ENCODE results near the gene CIPC. TPM values are rescaled to one million over a fixed set of nuclear protein-coding genes. Genes with fewer than 3 reads are reported as not detected.
A peak's percentile ranks its signal among the peaks of the same experiment; 100 is the strongest.

CIPC gene
- total and polyA plus RNA-seq, 2 donors (not counting 1 experiment from before 2014, with no cell fraction given) = 13.3 to 47.0 TPM

- 90% methylated on average over 3 of the region's 5 CpGs for WGBS (ENCODE audit: insufficient coverage)
- Histone ChIP-seq H3K27ac (ENCODE audit: low read length in 2 of 2) (peak overlapping the region in 1 of 2 donors; percentile 2), H3K4me3 (ENCODE audit: control extremely low read depth in 1 of 5, extremely low read depth in 1 of 5, insufficient read depth in 1 of 5, low read depth in 2 of 5, low read length in 4 of 5) (no peak overlapping the region), H3K4me2 (replicated peaks; ENCODE audit: low read depth, low read length, poor library complexity, severe bottlenecking) (no peak overlapping the region), H3K4me1 (ENCODE audit: control insufficient read depth in 2 of 2, insufficient read depth in 2 of 2, low read length in 2 of 2) (peaks cover 0 to 17% of the 10 kb centered on the region in 2 donors), H4K20me1 (ENCODE audit: control insufficient read depth, insufficient read depth, low read length, poor library complexity, severe bottlenecking) (no peaks in the 10 kb centered on the region), H3K27me3 (replicated peaks in 1 of 4; ENCODE audit: control extremely low read depth in 1 of 4, control insufficient read depth in 3 of 4, insufficient read depth in 4 of 4, low read length in 3 of 4) (no peaks in the 10 kb centered on the region), H2AFZ (ENCODE audit: insufficient read depth, low read depth, low read length, poor library complexity, severe bottlenecking) (no peak overlapping the region), H3K9me3 (ENCODE audit: control extremely low read depth in 1 of 3, control insufficient read depth in 2 of 3, insufficient read depth in 1 of 3, low read length in 2 of 3) (peaks cover 0 to 2% (median 0%) of the 10 kb centered on the region in 3 donors), H3K79me2 (ENCODE audit: control insufficient read depth, insufficient read depth, low read length) (no peaks in the 10 kb centered on the region), H3K9ac (ENCODE audit: low read length) (no peak overlapping the region), H3K36me3 (replicated peaks in 1 of 2; ENCODE audit: control extremely low read depth in 1 of 2, control insufficient read depth in 1 of 2, extremely low read depth in 1 of 2, insufficient read depth in 2 of 2, low read length in 1 of 2) (no peaks in the 10 kb centered on the region)
- peaks cover 2% of the 10 kb centered on the region for H3K9me3 Mint-ChIP-seq (ENCODE audit: insufficient read depth)
- peak overlapping the region; percentile 38 for H3K27ac Mint-ChIP-seq
- TF ChIP-seq CTCF (IDR thresholded peaks at IDR 0.05) = no peak
- no peak for TF ChIP-seq EZH2 (IDR thresholded peaks at IDR 0.05; ENCODE audit: borderline replicate concordance, insufficient read depth, low read depth, low read length, poor library complexity, severe bottlenecking)
- H3K4me3 Mint-ChIP-seq = no peak overlapping the region
- ChIA-PET CTCF (interaction anchor here (0.6 to 3.6 kb wide), 7 partner anchors 9 to 373 kb away, joined by 3 to 55 read pairs (median 4); no protein-coding TSS in a partner anchor), POLR2A (no interaction called here)
- peaks cover 5% of the 10 kb centered on the region for H3K27me3 Mint-ChIP-seq
- ATAC-seq (ENCODE audit: low read depth) (no peak), DNase-seq (no peak)
- H3K4me1 Mint-ChIP-seq = peaks cover 29% of the 10 kb centered on the region
- intact Hi-C loops (cut with micrococcal nuclease) = no loop called here
These were observed 13.1 kb upstream of the CIPC start for GRCh38 chr14:77084985-77085384.

GRCh38 chr14:77085538-77085937, 12.5 kb upstream of the CIPC start:
- Mint-ChIP-seq H3K4me3 (no peak overlapping the region), H3K27ac (peak overlapping the region; percentile 12), H3K27me3 (peaks cover 5% of the 10 kb centered on the region), H3K9me3 (ENCODE audit: insufficient read depth) (no peaks in the 10 kb centered on the region), H3K4me1 (peaks cover 29% of the 10 kb centered on the region)
- Histone ChIP-seq H3K4me2 (replicated peaks; ENCODE audit: low read depth, low read length, poor library complexity, severe bottlenecking) (no peak overlapping the region), H3K4me1 (ENCODE audit: control insufficient read depth in 2 of 2, insufficient read depth in 2 of 2, low read length in 2 of 2) (peaks cover 0 to 12% of the 10 kb centered on the region in 2 donors), H3K9me3 (ENCODE audit: control extremely low read depth in 1 of 3, control insufficient read depth in 2 of 3, insufficient read depth in 1 of 3, low read length in 2 of 3) (peaks cover 0 to under 1% (median 0%) of the 10 kb centered on the region in 3 donors), H4K20me1 (ENCODE audit: control insufficient read depth, insufficient read depth, low read length, poor library complexity, severe bottlenecking) (no peaks in the 10 kb centered on the region), H3K79me2 (ENCODE audit: control insufficient read depth, insufficient read depth, low read length) (no peaks in the 10 kb centered on the region), H3K9ac (ENCODE audit: low read length) (no peak overlapping the region), H2AFZ (ENCODE audit: insufficient read depth, low read depth, low read length, poor library complexity, severe bottlenecking) (no peak overlapping the region), H3K4me3 (ENCODE audit: control extremely low read depth in 1 of 5, extremely low read depth in 1 of 5, insufficient read depth in 1 of 5, low read depth in 2 of 5, low read length in 4 of 5) (no peak overlapping the region), H3K36me3 (replicated peaks in 1 of 2; ENCODE audit: control extremely low read depth in 1 of 2, control insufficient read depth in 1 of 2, extremely low read depth in 1 of 2, insufficient read depth in 2 of 2, low read length in 1 of 2) (no peaks in the 10 kb centered on the region), H3K27me3 (replicated peaks in 1 of 4; ENCODE audit: control extremely low read depth in 1 of 4, control insufficient read depth in 3 of 4, insufficient read depth in 4 of 4, low read length in 3 of 4) (no peaks in the 10 kb centered on the region), H3K27ac (ENCODE audit: low read length in 2 of 2) (peak overlapping the region in 1 of 2 donors; percentile 15)
- ATAC-seq (ENCODE audit: low read depth) (no peak), DNase-seq (no peak)
- TF ChIP-seq CTCF (IDR thresholded peaks at IDR 0.05) (no peak), EZH2 (IDR thresholded peaks at IDR 0.05; ENCODE audit: borderline replicate concordance, insufficient read depth, low read depth, low read length, poor library complexity, severe bottlenecking) (no peak)
- ChIA-PET POLR2A (interaction anchor here (0.7 to 1.5 kb wide), 2 partner anchors 15 to 39 kb away, joined by 4 read pairs; no protein-coding TSS in a partner anchor), CTCF (interaction anchor here (0.8 to 3.6 kb wide), 7 partner anchors 10 to 374 kb away, joined by 3 to 55 read pairs (median 3); no protein-coding TSS in a partner anchor)
- intact Hi-C loops (cut with micrococcal nuclease) = no loop called here
- 91% methylated on average over 3 of the region's 4 CpGs for WGBS (ENCODE audit: insufficient coverage)

All from B cell (primary cell).